ENCODE results near the gene BMF. TPM values are rescaled to one million over a fixed set of nuclear protein-coding genes. Genes with fewer than 3 reads are reported as not detected.

Gene BMF
- total and polyA plus RNA-seq, 2 of the 4 experiments (the other 2 are of a cell fraction): 2.4 to 2.9 TPM

DNA sequence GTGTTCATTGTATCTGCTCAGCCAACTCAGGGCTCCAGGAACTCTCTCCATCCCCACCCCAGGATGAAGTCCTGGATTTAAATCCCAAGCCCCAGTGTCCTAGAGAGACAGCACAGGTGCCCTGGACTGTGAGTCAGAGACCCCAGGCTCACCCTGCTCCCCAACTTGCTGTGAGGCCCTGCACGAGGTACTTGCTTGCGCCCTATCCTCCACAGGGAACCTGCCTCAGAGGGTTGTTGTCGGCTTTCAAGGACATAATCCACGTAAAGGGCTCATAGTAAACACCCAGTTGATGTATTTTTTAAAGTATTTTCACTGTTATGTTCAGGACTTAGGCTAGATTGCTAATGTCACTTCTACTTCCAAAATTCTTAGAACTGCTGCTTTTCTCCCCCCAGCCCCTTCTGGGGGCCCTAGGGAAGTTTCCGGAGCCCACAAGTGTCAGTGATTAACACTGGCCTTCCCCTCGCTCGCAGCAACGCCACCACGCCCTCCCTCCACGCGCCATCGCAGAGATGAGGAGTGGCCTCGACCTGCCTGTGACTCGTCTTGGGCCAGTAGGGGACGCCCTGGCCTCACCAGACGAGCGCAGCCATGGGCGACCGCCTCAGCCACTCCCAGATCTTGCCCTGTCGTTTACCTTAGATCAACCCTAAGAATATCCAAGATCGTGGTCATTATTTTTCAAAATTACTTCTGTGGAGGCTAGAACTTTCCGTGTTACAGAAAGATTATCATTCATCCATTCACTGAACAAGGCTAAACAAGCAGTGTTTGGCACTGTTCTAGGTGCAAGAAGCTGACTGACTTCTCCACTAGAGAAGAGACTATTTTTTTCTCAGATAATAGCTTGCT lies 63.7 kb downstream of the BMF start:
- Histone ChIP-seq H2BK120ac (ENCODE audit: low read depth, low read length) (peak overlapping the region; percentile 82), H4K5ac (ENCODE audit: low read depth, low read length) (no peak overlapping the region), H3K4me1 (ENCODE audit: control insufficient read depth, insufficient read depth, low read length) (peaks cover 20% of the 10 kb centered on the region), H2BK15ac (ENCODE audit: low read depth, low read length) (peak overlapping the region; percentile 82; the same call in 1 of the 3 replicates), H3K36me3 (ENCODE audit: control insufficient read depth, insufficient read depth, low read length) (no peaks in the 10 kb centered on the region), H4K91ac (ENCODE audit: insufficient read depth, low read depth, low read length) (peak overlapping the region; percentile 65; the same call in 1 of the 2 replicates), H3K4me3 (ENCODE audit: insufficient read depth, low read depth, low read length) (no peak overlapping the region), H2BK20ac (ENCODE audit: low read depth, low read length) (peak overlapping the region; percentile 78; the same call in 1 of the 2 replicates), H3K9ac (ENCODE audit: low read depth, low read length) (peak overlapping the region; percentile 21; the same call in 1 of the 2 replicates), H3K14ac (replicated peaks; ENCODE audit: low read depth, low read length) (peak overlapping the region; percentile 59), H2BK5ac (ENCODE audit: low read depth, low read length, poor library complexity, severe bottlenecking) (peak overlapping the region; percentile 11), H3K18ac (ENCODE audit: low read depth, low read length) (no peak overlapping the region), H2AK5ac (ENCODE audit: low read depth, low read length) (peak overlapping the region; percentile 88; the same call in 1 of the 2 replicates), H3K23ac (ENCODE audit: low read depth, low read length) (peak overlapping the region; percentile 61; the same call in 1 of the 2 replicates), H3K9me3 (ENCODE audit: control insufficient read depth, insufficient read depth, low read length) (no peaks in the 10 kb centered on the region), H4K8ac (ENCODE audit: low read depth in 2 of 2, low read length in 2 of 2) (peak overlapping the region in 1 of 2 experiments; percentile 84; a peak in 2 of 4 replicates), H3K4me2 (ENCODE audit: low read depth, low read length) (peak overlapping the region; percentile 51), H3K56ac (ENCODE audit: extremely low read depth, insufficient read depth, low read length) (peak overlapping the region; percentile 40; the same call in 1 of the 2 replicates), H2AFZ (replicated peaks; ENCODE audit: low read length, poor library complexity) (peak overlapping the region; percentile 83), H4K20me1 (ENCODE audit: insufficient read depth, low read length) (no peaks in the 10 kb centered on the region), H3K9me1 (ENCODE audit: insufficient read depth, low read length) (peaks cover 21% of the 10 kb centered on the region), H2AK9ac (replicated peaks; ENCODE audit: low read depth, low read length, poor library complexity) (peak overlapping the region; percentile 38), H3K27me3 (ENCODE audit: control insufficient read depth, insufficient read depth, low read length) (no peaks in the 10 kb centered on the region), H3K27ac (ENCODE audit: insufficient read depth, low read length) (no peak overlapping the region), H3K79me1 (ENCODE audit: low read depth in 1 of 2, low read length in 2 of 2) (peaks cover 5 to 38% of the 10 kb centered on the region in 2 experiments), H3K4ac (ENCODE audit: low read depth, low read length) (peak overlapping the region; percentile 76)
- ChIA-PET POLR2A (ENCODE audit: unreplicated experiment) (interaction anchor here (0.6 kb wide), 1 partner anchor 59 kb away, joined by 3 read pairs; no protein-coding TSS in a partner anchor), CTCF (interaction anchor here (0.6 to 5.2 kb wide), 12 partner anchors 10 to 263 kb away, joined by 3 to 26 read pairs (median 4); partner anchors contain the start of genes BMF, BUB1B and PLCB2)
- intact Hi-C loops (cut with micrococcal nuclease): loop anchor here (1.0 to 5.0 kb wide), 4 partner anchors 64 to 229 kb away; partner anchors contain the start of genes BMF and BUB1B
- ATAC-seq (ENCODE audit: low read depth) (peak; percentile 99), DNase-seq (peak; percentile 76)
- in situ Hi-C loops (cut with MboI; ENCODE audit: low sequenced_read_pairs): loop anchor here (5.0 to 10.0 kb wide), 3 partner anchors 122 to 380 kb away; no protein-coding TSS in a partner anchor
- 0% methylated on average over 2 of the region's 22 CpGs; no CpG with 5 or more reads in 1 of the 2 experiments for WGBS, 2 experiments (ENCODE audit: extremely low coverage in 2 of 2, insufficient read length in 1 of 2)
- BruUV-seq (replicated peaks): no TSS peak
- dilution Hi-C loops (cut with HindIII; ENCODE audit: low sequenced_read_pairs, unreplicated experiment): no loop called here
- TF ChIP-seq POLR2A (IDR thresholded peaks at IDR 0.05; ENCODE audit: low read depth, low read length) (peak; percentile 74), BHLHE40 (IDR thresholded peaks at IDR 0.05; ENCODE audit: low read depth, low read length) (no peak), RFX5 (IDR thresholded peaks at IDR 0.05; ENCODE audit: low read depth, low read length) (no peak), MAFK (IDR thresholded peaks at IDR 0.05; ENCODE audit: low read depth, low read length) (no peak), RCOR1 (IDR thresholded peaks at IDR 0.05; ENCODE audit: insufficient replicate concordance, low read length) (no peak), MAZ (IDR thresholded peaks at IDR 0.05; ENCODE audit: borderline replicate concordance, low read depth, low read length) (peak; percentile 61; the same call in 1 of the 2 replicates), NFE2L2 (IDR thresholded peaks at IDR 0.05; ENCODE audit: low read depth, low read length) (no peak), FOS (IDR thresholded peaks at IDR 0.05; ENCODE audit: low read depth, low read length) (no peak), RAD21 (IDR thresholded peaks at IDR 0.05; ENCODE audit: low read length) (peak; percentile 100), CHD1 (IDR thresholded peaks at IDR 0.05; ENCODE audit: low read depth, low read length) (no peak), MXI1 (IDR thresholded peaks at IDR 0.05; ENCODE audit: borderline replicate concordance, low read depth, low read length) (peak; percentile 88)
- TF ChIP-seq, protein P1, sequence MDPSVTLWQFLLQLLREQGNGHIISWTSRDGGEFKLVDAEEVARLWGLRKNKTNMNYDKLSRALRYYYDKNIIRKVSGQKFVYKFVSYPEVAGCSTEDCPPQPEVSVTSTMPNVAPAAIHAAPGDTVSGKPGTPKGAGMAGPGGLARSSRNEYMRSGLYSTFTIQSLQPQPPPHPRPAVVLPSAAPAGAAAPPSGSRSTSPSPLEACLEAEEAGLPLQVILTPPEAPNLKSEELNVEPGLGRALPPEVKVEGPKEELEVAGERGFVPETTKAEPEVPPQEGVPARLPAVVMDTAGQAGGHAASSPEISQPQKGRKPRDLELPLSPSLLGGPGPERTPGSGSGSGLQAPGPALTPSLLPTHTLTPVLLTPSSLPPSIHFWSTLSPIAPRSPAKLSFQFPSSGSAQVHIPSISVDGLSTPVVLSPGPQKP (IDR thresholded peaks at IDR 0.05; ENCODE audit: borderline replicate concordance, low read depth, low read length): no peak
- TF ChIP-seq, protein P2, sequence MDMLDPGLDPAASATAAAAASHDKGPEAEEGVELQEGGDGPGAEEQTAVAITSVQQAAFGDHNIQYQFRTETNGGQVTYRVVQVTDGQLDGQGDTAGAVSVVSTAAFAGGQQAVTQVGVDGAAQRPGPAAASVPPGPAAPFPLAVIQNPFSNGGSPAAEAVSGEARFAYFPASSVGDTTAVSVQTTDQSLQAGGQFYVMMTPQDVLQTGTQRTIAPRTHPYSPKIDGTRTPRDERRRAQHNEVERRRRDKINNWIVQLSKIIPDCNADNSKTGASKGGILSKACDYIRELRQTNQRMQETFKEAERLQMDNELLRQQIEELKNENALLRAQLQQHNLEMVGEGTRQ (IDR thresholded peaks at IDR 0.05; ENCODE audit: low read depth, low read length): no peak
